Skin of body (tissue), 2 donors: ENCODE data around the gene RASL12. TPM values are rescaled to one million over a fixed set of nuclear protein-coding genes. Genes with fewer than 3 reads are reported as not detected.
A peak's percentile ranks its signal among the peaks of the same experiment; 100 is the strongest.
"Not testable (repeated sequence)": the region's sequence is repeated elsewhere in the genome, so short reads cannot be mapped to it uniquely, and the experiment has no call there.

ENCODE experiments used
- DNase-seq: peaks from one replicate; lab custom pipeline; 2025; lab: John Stamatoyannopoulos, UW
- total RNA-seq: library from RNA; depleted of rRNA; stranded (reverse); fragments of >200 nt; gene quantifications from one replicate; pipeline ENCODE4 v1.2.3, GENCODE V29; 2014

The RASL12 gene
- total RNA-seq, 1 donor from 2014 or later = 12.5 TPM

DNA sequence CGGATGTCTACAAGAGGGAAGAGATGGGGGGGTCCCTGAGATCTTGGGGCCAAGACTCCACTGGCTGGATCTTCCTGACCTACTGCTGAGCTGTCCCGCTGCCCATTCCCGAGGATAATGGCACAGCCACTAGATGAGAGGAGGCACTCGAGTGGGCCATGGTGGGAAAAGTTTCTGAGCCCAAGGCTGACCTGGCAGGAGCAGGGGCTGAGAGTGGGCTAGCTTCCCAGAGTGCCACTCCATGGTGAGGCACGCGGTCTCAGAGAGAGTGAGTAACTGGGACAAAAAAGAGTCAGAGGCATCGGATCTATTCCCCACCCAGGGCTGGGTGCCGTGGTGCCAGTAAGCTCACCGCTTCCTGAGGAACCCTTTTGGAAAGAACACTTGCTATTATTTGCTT, 11.7 kb downstream of the RASL12 start:
- DNase-seq = no peak

- DNase-seq = no peak
These were observed 12.5 kb downstream of the RASL12 start for GRCh38 chr15:65055201-65055870.

DNA sequence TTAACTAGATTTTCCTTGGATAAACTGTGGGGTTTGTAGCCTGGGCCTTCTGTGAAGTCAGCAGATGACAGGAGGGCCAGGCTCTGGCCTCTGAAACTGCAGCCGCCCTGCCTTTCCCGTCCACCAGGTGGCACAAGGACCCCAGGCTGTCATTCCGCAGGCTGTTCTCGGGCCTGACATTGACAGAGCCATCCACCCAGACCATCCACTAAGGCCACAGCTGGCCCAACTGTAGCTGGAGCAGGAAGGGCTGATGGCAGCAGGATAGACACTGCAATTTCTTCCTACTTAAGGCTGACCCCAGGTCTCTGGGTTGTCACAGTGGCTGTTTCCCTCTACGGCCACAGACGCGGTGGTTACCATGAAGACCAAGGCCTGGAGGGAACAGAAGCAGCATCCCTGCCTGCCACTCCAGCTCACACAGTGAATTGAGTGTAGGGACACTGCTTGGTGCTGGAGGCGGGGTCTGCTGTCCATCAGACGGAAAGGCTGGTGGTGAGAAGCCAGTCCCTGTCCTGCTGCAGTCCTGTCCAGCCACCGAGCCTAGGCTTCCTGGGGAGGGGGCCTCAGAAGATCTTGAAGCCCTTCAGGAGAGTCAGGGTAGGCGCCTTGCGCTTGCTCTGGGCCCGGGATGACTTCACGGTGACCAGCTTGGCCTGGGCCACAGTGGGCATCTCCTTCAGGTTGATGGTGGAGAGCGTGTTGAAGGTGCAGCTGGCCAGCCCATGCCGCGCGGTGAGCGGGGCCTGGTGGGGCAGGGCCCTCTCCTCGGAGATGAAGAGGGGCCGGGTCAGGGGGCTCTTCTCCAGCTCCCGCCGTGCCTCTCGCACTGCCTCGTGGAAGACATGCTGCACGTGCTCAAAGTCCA, 13.2 kb downstream of the RASL12 start:
- DNase-seq = peak; percentile 41

DNA sequence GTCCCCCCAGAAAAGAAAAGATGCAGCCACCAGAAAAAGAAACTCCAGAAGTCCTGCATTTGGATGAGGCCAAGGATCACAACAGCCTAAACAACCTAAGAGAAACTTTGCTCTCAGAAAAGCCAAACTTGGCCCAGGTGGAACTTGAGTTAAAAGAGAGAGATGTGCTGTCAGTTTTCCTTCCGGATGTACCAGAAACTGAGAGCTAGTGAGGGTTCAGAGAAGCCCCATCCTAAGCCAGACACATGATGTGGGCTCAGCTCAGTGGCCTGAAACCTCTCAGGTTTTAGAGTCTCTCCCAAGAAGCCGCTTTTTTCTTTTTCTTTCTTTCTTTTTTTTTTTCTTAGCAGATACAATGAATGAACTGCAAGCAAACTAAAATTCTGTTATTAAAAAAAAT, 14.8 kb downstream of the RASL12 start:
- no peak for DNase-seq

GRCh38 chr15:65051266-65051665, 16.5 kb downstream of the RASL12 start:
- DNase-seq = no peak

DNA sequence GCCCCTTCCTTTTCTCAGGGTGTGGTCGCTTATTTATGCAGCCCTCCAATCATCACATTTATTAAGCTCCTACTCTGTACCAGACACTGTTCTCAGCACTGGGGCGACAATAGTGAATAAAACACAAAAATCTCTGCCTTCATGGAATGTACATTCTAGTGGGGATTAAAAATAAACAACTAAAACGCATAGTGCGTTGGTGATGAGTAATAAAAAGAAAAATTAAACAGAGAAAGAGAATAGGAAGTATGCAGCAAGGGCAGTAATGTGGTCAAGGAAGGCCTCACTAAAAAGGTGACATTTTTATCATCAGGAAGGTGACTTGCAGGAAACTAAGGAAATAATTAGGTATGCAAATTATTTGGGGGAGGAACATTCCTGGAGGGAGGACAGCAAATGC, 17.5 kb downstream of the RASL12 start:
- no peak for DNase-seq

- peak; percentile 83 for DNase-seq
These were observed 18.4 kb downstream of the RASL12 start for GRCh38 chr15:65049418-65049840.

- no peak for DNase-seq
These were observed 19.6 kb downstream of the RASL12 start for GRCh38 chr15:65048241-65048640.

GRCh38 chr15:65044724-65045481, 22.9 kb downstream of the RASL12 start, which contains the start of gene SLC51B:
SLC51B (plus strand) TSS chr15:65045387; CDS start chr15:65050005, 4,618 bp downstream.
- no peak for DNase-seq

GRCh38 chr15:65044218-65044617, 23.6 kb downstream of the RASL12 start:
- DNase-seq = not testable (repeated sequence)

DNA sequence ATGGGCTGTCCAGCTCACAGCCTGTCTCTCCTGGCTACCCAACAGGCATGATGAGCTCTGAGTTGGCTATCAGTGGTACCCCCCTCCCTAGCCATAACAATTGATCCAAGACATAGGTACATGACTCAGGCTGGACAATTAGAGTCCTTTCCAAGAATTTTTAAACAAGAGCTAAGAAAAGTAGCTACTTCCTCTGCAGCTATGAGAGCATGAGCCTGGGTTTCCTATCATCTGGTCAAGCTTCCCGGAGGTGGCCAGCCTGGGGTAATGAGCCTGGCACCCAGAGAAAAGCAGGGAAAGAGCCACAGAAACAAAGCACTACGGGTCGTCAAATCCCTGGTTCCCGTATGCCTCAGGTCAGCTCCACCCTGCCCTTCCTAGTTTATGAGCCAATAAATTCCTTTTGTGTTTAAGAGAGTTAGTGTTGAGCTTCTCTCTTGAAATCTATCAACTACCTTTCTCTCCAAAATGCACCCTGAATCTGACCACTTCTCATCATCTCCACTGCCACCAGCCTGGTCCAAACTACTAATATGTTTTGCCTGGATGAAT, 24.9 kb downstream of the RASL12 start:
- DNase-seq = no peak

GRCh38 chr15:65041787-65042186, 26.0 kb downstream of the RASL12 start:
- DNase-seq = no peak

- no peak for DNase-seq
These were observed 27.3 kb downstream of the RASL12 start for GRCh38 chr15:65040461-65040860.

DNA sequence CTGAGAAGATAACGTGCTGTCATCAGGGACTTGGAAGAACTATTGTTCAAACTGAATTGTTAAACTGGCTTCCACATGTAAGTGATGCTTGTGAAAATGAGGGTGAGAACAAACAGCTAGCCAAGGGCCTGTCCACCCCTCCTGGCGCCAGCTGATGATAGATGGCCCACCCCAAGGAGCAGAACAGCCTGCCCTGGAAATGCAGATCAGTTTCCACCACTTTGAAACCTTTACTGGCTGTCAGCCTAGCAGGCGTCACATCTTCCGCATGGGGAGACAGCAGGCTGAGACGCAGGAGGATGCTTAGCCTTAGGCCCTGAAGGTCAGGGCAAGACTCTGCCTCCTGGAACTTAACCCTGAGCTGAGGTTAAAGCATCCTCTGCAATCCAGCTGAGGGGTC, 29.0 kb downstream of the RASL12 start:
- DNase-seq = no peak

GRCh38 chr15:65038428-65038827, 29.4 kb downstream of the RASL12 start:
- DNase-seq = no peak

DNA sequence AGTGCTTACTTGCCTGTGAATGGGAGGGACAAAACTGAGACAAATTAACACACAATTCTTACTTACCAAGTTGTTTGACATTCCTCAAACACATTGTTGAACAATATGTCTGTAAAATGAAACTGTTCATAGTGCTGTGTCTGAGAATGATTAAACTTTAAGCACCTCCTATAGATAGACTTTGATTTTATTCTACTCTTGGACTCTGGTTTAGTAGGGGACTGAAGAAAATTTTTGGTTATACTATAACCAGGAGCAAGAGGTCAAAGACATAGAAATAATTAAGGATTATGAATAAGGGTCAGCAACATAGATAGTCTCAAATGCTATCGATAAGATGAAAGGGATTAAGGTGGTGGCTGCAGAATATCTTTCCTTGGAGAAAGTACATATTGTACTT, 30.5 kb downstream of the RASL12 start:
- no peak for DNase-seq

GRCh38 chr15:65034719-65035118, 33.1 kb downstream of the RASL12 start:
- DNase-seq = no peak

DNA sequence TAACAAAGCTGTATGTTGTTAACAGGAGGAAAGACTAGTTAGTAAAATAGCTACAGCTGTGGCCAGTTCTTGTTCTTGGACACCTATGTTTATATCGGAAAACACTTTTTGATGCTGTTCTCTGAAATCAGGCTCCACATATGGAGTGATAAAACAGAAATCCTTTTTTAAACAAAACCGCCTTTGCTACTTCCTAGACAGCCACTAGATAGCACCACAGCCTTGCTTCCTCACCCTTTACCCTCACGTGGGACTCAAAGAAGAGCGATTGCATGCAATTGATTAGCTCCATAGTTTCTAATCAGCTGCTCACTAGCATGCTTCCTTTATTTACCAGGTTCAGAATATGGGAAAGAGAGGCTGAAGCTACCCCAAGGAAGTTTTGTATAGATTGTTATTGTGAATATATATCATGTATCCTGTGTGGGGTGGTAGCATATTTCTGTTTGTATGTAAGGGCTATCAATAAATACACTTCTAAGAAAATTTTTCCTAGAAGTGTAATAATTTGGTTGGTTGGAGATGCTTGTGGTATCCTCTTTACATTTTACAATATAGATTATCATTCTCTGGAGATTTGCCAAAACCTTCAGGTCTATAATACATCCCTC, 34.0 kb downstream of the RASL12 start:
- peak; percentile 9 for DNase-seq

DNA sequence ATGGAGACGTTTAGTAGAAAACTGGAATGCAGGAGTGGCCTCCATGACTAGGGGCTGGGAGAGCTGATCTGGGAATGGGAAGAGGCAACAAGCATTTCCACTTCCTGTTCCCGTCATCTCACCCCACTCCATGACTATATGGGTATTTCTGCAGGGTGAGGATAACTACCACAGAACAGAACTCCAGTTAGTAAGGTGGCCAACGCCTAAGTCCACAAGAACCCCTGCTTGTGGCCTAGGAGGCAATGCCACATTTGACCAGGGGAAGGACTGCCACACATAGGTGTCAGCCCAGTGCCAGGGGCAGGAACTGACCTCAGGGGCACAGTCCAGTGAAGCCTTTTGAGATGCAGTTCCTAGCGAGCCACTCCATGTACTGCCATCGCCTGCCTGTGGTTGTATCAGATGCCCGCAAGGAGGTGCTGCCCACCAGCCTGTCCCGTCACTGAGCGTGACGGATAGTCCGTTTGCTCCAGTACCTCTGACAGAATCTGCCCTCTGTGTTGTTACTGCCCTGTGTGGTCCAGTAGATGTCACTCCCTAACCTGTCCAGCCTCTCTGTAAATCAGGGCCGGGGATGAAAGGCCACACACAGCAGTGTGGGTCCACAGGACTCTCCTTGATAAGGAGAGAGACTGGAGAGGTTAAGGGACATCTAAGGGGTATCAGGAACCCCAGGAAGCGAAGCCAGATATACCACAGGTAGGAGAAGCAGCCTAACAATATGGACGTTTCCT, 34.8 kb downstream of the RASL12 start:
- peak; percentile 23 for DNase-seq

GRCh38 chr15:65029736-65030208, 38.0 kb downstream of the RASL12 start:
- DNase-seq = no peak
